D341Med (cell line): ENCODE data around the gene SLC35F4.

Experiments used
- DNase-seq: peaks from one replicate; pipeline ENCODE4 v3.0.0; 2012; ENCODE audit warnings: low spot score

SLC35F4 gene

DNA sequence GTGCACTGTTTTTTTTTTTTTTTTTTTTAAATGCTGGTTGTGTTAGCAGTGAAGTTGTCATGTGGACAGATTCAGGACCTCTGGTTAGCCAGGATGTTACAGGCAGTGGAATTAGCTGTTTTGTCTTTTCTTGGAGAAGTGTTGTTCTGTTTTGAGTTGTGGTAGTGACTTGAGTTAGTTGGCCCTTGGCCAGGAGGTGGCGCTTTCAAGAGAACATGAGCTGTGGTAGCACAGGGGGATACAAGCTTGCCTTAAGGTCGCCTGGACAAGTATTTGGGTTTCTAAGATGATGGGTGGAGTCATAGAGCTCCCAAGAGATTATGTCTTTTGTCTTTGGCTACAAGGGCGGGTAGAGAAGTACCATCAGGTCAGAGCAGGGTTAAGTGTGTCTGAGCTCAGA is 338.9 kb downstream of the SLC35F4 start:
- DNase-seq: no peak

DNA sequence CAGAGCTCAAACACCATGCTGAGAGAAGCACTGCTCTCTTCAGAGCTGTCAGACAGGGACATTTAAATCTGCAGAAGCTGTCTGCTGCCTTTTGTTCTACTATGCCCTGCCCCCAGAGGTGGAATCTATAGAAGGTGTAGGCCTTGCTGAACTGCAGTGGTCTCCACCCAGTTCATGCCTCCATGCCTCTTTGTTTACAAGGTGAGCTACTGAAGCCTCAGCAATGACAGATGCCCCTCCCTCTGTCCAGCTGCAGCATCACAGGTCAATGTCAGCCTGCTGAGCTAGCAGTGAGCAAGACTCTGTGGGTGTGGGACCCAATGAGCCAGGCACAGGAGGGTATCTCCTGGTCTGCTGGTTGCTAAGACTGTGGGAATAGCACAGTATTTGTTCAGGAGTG is 346.8 kb downstream of the SLC35F4 start:
- DNase-seq: no peak
